G401.6 (cell line): Measurements from ENCODE around the gene RIC3.
A peak's percentile ranks its signal among the peaks of the same experiment; 100 is the strongest.

ENCODE experiments used
- FAIRE-seq: peaks from 2 replicates; lab custom pipeline; 2012; peaks lifted over from hg19 to GRCh38; lab: Jason Lieb, UNC

RIC3 gene

DNA sequence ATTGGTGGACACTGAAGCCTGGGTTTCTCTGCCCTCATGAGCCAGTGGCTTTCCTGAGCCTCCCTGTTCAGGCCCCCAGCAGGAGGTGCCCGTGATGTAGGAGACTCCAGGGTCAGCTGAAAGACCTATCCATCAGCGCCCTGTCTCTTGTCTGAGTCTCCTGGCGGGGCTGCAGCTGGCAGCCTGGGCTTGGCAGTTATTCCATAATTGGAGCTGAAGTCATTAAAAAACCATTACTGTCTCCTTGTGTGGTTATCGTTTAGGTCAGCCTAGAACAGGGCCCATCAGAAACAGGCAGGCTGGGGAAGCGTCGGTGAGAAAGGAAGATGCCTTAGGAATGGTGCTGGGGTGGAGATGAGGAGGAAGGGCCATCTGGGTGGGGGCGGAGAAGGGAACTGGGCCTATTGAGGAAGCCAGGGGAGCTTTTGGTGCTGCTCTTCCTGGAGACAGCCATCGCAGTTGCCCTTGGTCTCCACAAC, 82.8 kb downstream of the RIC3 start:
- FAIRE-seq, result no peak

DNA sequence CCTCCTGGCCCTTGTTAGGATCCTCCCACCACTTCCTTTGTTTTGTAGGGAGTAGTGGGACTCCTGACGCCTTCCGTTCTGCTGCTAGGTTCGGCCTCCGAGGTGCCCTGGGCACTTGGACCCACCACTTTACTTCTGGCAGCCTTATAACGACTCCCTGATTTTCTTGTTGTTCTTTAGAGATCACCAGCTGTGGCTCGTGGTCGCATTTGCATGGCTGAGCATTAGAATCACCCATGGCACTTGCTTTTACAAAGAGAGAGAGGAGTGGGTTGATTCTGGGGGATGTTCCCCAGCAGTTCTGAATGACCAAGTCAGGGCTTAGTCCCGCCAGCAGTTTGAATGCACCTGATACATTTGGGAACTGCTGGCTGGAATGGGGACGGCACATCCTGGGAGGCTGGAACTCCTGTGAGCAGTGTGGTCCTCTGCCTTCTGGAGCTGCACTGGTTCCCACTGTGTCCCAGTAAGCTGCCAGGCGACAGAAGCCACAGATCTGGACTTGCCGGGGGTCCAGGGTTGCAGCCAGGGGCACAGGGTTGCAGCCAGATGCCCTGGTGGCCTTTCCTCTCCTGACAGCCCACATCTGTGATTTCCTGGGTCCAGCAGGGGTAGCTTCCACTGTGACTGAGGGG, 83.7 kb downstream of the RIC3 start:
- FAIRE-seq, result no peak

DNA sequence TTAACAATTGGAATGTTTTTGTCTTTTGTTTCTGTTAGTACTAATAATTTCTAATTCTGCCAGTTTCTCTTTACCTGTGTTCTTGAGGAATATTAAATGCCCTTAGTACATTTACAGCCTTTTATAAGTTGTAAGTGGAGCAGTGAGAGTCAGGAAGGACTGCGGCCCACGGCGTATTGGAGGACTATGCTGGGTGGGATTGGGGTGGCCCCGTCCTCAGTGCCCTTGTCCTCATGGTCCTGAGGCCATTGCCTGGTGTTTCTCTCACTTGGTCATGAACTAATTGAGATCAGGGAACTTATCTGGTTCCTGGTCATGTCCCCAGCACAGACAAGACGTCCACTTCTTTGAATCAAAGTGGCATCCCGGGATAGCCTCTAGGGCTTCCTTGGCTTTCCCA, 84.5 kb downstream of the RIC3 start:
- FAIRE-seq, result no peak

DNA sequence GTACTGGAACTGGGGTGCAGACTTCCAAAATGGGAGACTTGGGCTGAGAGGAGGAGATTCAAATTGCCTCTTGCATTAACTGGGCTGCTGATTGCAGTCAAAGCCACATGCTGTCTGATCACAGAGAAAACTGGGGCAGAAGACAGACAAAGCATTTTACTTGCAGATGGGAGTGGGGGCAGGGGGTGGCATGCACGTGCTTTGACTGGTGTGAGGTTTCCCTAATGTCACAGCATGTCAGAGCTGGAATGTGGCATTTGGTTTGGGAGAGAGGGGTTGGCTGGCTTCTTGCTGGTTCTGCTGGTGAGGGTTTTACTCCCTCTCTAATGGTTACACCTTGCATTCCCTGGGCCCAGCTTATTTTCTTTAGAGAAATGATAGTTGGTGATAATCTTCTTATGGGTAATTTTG, 84.9 kb downstream of the RIC3 start:
- FAIRE-seq, result no peak

DNA sequence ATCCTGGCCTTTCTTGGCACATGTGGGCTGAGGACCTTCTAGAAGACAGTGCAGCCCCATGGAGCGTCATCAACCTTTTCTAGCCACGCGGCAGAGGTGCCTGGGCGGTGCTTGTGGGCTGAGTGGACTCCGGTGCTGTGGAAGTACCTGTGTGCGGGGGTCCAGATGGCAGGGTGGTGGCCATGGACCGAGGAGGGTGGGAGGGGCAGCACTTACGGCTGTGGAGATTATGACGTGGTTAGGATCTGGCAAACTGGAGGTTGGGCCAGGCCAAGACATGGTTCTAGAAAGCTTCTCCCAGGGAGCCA, 85.8 kb downstream of the RIC3 start:
- no peak for FAIRE-seq

DNA sequence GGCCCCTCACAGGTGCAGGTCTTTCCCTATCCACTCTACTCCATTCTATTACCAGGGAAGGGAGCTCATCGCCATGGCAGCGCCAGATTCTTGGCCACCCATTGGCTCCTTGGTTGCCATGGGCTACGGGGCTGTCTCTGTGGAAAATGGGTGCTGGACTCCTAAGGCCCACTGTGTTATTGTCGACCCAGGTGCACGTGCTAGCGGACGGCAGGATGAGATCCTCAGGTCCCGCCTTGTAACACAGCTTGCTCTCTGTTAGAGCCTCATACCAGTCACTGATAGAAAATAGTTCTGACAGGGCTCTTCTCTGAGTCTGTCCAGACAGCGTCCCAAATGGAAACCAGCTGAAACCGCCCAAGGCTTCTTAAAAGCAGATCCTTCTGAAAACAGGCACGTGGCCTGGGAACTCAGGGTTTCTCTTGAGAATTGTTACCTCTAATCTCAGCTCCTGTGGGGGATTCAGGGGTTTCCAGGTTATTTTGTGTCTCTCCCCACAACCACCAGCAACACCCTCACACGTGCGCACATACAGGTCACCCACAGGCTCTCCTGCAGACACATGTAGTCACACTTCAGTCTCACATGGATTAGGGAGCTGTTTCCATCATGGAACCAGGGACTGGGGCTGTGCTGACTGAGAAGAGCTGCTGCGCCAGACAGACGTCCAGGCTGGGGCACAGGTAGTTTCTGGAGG, 86.3 kb downstream of the RIC3 start:
- no peak for FAIRE-seq

DNA sequence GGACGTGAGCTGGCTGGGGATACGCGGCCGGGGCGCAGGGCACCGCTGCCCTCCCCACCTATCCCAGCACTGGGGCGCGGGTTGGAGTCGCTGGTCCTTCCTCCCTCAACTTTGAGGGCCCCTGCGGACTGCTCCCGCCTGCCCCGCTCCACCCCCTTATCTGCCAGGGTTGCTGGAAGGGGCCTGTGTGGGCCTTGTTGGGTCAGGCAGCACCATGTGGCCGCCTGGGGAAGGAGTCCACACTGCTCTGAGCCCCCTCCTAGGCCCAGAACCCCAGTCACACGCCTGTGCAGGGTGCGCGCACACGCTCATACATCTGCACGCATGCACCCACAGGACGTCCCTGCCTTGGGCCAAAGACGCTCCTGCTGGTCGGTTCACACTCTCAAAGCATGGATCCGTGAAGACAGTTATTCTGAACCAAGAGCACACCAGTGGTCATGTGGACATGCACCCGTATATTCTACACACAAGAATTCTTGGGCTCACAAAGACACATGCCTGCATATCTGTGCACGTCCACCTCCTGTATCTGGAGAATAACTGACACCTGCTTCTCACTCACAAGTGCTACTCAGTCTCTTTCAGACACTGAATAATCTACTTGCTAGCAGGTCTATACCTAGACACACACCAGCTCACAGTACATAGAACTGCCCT, 87.1 kb downstream of the RIC3 start:
- no peak for FAIRE-seq

DNA sequence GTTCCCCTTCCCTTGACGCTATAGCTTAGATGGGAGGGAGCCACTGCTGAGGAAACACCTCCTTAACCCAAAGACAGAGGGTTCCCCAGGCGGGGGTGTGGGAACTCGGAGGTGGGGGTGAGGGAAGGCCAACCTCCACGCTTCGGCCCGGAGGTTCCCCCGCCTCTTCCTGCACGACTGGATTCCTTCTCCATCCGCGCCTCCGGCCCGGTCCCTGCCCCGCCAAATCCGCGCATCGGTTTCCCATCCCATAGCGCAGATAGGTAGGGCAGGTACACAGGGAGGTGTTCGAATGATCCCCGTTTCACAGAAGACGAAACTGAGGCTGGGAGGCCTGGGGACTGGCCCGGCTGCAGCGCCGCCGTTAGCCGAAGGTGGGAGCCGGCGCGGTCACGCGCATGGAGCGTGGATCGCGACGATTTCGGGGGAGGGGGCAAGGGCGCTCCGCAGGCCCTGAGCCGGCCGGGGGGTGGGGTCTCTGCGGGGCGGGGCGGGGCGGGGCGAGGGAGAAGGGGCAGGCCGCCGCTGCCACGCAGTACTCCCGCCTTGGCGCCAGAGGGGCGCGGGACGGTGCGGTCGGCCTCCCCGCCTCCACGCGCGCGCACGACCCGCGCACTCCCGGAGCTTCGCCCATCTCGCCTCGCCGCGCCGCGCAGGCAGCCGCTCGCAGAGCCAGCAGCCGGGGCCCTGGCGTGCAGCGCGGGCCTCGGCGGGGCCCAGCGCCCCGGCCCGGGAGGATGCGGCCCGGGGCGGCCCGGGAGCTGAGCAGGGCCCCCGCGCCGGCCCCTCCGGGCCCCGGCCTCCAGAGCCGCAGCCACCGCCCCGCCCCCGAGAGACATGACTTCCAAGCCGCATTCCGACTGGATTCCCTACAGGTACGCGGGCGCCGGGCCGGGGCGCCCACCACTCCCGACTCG, 87.9 kb downstream of the RIC3 start, which contains the start of gene TUB:
Gene TUB, plus strand, starts transcription at position 538 of the 917 bp plus-strand sequence. Its CDS starts 300 bp downstream, at position 838.
- no peak for FAIRE-seq

DNA sequence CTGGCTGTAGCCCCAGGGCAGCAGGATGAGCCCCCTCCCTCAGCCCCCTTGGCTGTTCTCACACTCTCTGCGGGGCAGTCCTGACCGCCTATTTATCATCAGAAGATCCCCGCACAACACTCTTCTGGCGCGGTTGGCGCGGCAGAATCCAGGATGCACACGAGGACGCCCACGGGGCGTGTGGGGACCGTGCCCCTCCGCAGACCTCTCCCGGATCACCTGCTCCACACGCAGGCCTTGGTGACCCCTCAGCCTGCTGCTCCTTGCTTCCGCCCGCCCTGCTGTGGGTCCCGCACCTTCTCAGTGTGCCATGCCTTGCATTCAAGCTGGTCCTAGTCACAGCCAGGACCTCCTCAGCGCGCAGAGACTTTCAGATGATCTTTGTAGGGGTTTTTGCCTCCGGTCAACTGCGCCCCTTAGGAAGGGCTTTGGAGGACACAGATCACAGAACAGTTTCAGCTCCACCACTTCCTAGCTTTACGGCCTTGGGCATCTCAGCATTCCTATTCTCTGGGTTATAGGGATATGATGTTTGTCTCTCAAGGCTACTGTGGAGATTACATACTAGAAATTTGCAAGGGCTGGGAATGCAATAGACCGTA, 88.7 kb downstream of the RIC3 start:
- no peak for FAIRE-seq

DNA sequence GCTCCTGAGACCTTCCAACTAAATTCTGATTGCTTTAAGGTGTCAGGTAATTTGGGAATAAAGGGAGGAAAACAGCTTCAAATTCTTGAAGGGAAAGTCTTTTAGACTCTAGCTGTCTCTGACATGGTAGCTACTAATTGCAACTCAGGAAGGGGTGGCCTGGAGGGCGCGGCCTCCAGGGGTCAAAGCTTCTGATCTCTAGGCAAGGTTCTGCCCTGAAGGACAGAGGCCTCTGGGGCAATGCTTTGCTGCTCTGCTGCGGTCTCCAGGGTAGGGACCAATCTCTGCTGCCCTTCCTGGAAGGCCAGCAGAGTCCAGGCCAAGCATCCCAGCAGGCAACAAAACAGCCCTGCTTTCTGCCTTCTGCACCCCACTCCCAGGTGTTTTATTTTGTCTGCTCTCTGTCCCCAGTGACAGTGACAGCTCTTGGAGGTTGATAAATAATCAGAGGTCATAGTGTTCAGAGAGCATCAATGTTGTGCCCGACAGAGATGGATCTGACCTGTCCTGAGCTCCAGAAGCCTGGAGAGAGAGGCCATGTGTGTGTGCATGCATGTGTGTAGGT, 89.6 kb downstream of the RIC3 start:
- no peak for FAIRE-seq

DNA sequence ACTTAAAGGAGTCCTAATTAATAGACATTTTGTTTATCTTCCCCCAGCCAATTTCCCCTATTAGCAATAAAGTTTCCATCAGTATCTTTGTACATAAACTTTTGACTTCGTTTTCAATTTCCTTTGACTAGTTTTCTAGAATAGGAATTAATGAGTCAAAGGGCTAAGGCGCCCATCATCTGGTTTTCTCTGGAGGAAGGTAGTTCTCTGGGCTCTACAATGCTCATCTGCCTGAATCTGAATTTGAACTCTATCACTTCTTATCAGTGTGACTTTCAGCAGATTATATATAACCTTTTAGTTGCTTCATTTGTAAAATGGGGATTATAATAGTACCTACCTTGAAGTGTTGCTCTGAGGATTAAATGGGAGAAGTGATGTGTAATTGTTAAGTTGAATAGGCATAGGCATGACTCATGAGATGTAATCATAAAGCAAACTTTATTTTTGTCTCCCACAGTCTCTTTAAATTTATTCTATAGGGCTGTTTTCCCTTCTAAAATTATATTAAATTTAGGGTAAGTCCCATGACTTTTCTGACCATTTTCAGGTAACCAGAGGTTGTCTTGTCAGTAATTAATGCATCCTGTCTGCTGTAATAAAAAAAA, 93.6 kb downstream of the RIC3 start:
- FAIRE-seq, result no peak

DNA sequence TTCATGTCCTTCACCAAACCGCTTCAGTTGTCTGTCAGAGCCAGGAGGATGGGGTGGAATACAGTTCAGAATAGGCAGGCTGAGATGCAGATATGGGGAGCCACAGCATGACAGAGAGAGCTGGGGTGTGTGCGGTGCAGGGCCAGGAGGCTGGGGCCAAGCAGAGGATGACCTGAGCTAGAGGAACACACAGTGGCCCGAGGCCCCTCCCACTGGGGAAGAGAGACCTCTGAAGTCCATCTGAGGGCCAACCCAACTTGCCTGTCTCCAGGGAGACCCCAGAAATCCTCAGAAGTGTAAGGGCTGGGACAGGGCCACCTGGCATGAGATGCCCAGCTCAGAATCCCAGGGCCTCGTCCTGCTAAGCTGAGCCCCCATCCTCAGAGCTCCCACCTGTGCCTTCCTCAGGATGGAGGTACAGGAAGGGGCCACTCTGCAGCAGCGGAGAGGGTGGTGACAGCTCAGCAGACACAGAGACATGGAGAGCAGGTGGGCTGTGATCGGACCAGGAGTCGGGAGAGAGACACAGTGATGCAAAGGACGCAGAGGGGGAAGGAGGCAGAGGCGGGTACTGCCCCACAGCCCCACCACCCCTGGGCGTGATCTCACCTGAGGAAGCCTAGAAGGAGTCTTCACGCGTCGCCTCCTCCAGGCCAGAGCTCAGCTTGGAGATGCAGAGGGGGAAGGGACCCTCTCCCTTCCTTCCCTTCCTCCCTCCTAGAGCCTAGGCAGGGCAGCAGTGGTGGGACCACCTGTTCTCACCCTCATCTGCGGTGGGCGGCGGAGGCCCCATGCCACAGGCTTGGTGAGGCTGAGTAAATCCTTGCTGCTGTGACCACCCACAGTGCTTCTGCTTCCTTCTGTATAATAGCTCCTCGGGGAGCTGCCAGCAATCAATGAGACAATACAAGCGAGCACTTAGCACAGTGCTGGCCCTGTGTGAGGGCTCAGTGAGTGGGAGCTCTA, 96.9 kb downstream of the RIC3 start:
- FAIRE-seq, result no peak

DNA sequence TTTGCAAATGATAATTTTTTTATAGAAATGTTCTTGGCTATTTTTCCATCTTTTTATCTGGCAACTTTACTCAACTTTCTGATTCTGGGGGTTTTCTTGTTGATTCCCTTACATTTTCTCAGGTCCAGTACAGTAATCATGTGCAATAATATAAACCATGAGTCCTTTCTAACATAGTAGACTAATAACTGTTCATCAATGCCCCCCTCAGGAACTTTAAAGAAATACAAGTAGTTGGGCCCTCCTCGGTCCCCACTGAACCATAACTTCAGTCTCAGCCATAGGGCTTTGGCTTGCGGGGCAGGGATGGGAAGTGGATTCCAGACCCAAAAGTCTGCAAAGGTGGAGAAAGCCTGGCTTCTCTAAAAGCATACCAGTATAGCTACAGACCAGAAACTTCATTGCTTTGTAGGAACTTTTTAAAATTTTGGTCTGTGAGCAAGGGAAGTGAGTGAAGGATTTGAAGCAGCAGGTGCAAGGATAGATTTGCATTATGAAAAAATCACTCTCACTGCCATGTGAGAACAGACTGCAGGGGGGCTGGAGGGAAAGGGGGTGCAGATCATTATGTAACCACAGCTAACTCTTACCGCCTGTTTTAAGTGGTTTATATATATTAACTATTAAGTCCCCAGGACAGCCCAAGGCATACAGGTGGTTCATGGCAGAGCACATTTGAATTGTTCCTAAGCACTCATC, 98.3 kb downstream of the RIC3 start:
- peak; percentile 96 for FAIRE-seq

DNA sequence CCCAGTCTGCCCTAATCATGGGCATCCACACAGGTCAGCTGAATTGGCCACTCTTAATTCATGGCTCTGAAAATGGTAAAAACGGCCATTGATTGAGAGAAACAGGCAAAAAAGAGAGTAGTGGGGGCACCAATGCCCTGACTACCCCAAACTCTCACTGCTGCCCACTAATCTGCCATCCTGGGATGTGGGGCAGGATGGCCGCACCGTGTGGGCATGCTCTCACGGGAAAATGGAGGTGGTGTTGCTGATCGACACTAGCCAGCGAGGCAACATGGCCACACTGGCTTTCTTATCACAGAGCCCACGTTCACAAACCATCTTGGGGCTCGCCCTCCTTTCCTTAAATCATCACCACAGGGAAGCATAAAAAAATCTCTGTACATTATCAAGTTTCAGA, 99.1 kb downstream of the RIC3 start:
- no peak for FAIRE-seq

DNA sequence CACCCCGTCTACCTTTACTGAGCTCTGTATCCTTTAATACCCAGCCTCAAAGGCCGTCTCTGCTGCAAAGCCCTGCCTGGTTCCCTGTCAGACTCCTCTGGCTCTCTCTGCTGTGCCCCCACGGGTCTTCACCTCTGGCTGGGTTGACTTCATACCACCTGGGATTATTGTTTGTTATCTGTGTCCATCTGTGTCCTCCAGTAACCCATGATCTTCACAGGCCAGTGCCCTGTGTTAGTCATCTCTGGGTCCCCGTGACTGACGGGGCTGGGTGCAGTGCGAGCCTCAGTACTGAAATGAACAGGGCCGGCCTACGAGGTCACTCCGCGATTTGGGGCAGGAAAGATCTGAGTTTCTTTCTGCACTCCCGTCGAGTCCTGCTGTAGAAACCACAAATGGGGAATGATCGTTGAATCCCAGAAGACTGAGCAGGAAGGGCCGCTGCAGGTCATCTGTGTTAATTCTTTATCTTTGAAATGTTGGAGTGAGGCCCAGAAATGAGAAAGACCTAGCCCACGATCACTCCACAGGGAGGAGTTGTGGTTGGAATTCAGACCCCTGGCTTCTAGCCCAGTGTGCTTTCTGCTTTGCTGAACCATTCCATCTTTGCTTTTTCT, 100.1 kb downstream of the RIC3 start:
- no peak for FAIRE-seq

DNA sequence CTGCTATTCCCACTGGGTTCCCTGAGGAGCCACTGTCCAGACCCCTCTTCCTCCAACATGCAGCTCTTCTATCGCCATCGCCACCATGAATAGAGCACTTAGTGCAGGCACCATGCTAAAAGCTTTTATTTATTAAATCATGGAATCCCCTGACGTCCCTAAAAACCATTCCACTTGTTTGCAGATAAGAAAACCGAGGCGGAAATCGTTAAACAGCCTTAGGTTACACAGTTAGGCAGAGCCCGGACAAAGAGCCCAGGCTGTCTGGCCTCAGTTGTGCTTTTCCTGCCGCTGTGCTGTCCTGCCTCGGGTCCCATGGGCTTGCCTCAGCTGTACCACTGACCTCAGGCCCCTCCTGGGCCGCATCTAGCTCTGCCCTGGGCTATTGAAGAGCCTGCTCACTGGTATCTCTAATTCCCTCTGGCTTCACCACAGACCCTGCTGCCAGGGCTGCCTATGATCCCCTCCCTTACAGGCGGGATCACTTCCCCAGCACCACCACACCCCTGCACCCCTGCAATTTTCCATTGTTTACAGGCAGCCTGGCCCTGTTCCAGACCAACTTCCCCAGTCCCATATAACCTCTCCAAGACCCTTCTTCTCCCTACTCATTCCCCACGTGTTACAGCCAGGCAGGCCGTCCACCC, 100.8 kb downstream of the RIC3 start:
- FAIRE-seq, result no peak

DNA sequence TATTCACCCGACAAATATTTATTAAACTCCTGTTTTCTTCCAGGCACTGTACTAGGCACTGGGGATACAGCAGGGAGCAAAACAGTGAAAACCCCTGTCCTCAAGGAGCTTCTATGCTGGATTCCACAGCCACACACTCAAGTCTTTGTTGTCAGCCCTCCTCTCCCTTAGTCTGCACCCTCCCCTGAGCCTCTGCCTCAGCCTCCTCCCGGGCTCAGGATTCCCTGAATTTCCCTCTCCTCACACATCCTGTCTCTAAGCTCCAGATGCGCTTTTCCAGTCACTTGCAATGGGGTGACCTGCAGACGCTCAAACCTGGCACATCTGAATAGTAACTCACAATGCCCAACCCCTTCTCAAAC, 101.3 kb downstream of the RIC3 start:
- no peak for FAIRE-seq

DNA sequence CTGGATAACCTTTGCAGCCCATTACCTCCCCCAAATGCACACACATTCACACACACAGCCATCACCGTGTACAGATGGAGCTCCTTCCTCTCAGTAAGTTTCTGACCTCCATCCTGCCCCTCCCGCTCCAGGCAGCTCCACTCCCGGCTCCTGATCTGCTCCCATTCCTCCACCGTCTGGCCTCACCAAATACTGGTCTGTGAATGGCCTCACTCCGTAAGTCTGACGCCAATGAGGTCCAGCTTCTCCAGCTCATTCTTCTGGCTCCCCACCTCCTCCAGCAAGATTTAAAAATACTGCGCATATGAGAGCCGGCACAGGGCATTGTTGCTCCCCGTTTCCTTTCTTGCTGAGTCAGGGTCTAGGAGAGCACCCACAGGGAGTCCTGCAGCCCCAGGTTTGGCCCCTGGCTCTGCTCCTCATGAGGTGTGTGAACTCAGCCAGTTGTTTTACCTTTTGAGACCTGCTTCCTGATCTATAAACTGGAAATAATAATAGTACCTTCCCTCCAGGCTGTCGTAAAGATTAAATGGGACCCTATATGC, 101.8 kb downstream of the RIC3 start:
- no peak for FAIRE-seq
